T-helper 1 cell treated with Interleukin-12 subunit alpha and Interleukin-12 subunit beta and Interleukin-4 antibody, amounts not matched to agents 30 μg/mL and 1 μg/mL, for 36 hours (primary cell): ENCODE data around the gene CEP85.

Experiments used
- H3K27ac Mint-ChIP-seq: one replicate; pipeline ENCODE4 v1.8.0; 2021; ENCODE audit warnings: mild to moderate bottlenecking, mixed read lengths
- H3K27me3 Mint-ChIP-seq: one replicate; pipeline ENCODE4 v1.8.0; 2021; ENCODE audit warnings: low read depth, mixed read lengths
- H3K36me3 Mint-ChIP-seq: one replicate; pipeline ENCODE4 v1.8.0; 2021; ENCODE audit warnings: low read depth, mixed read lengths
- H3K4me1 Mint-ChIP-seq: one replicate; pipeline ENCODE4 v1.8.0; 2021; ENCODE audit warnings: low read depth, mixed read lengths
- H3K4me3 Mint-ChIP-seq: one replicate; pipeline ENCODE4 v1.8.0; 2021; ENCODE audit warnings: mild to moderate bottlenecking, moderate library complexity, mixed read lengths
- H3K9me3 Mint-ChIP-seq: one replicate; pipeline ENCODE4 v1.8.0; 2021; ENCODE audit warnings: mixed read lengths

Gene CEP85

GRCh38 chr1:26278724-26279455 is 44.9 kb downstream of the CEP85 start:
- H3K4me3 Mint-ChIP-seq, result peak overlapping the region; percentile 99
- H3K27me3 Mint-ChIP-seq, result no peaks in the 10 kb centered on the region
- no peaks in the 10 kb centered on the region for H3K9me3 Mint-ChIP-seq
- H3K27ac Mint-ChIP-seq, result peak overlapping the region; percentile 84
- peaks cover 51% of the 10 kb centered on the region for H3K36me3 Mint-ChIP-seq
- peaks cover 70% of the 10 kb centered on the region for H3K4me1 Mint-ChIP-seq

- Mint-ChIP-seq H3K36me3 (peaks cover 50% of the 10 kb centered on the region), H3K9me3 (no peaks in the 10 kb centered on the region), H3K27me3 (no peaks in the 10 kb centered on the region), H3K27ac (peak within 1 kb of the TSS; percentile 88), H3K4me3 (peak within 1 kb of the TSS; percentile 99), H3K4me1 (peaks cover 72% of the 10 kb centered on the region)
Measured at GRCh38 chr1:26279456-26280332, 45.7 kb downstream of the CEP85 start, which contains the start of gene SH3BGRL3. Gene SH3BGRL3 (plus strand): TSS chr1:26280086. CDS start chr1:26280156, 70 bp downstream.

- H3K27me3 Mint-ChIP-seq, result no peaks in the 10 kb centered on the region
- H3K27ac Mint-ChIP-seq, result peak overlapping the region; percentile 86
- H3K4me3 Mint-ChIP-seq, result peak overlapping the region; percentile 99
- H3K36me3 Mint-ChIP-seq, result peaks cover 56% of the 10 kb centered on the region
- H3K4me1 Mint-ChIP-seq, result peaks cover 78% of the 10 kb centered on the region
- no peaks in the 10 kb centered on the region for H3K9me3 Mint-ChIP-seq
Measured at GRCh38 chr1:26280333-26281042, 46.5 kb downstream of the CEP85 start.

GRCh38 chr1:26281091-26281958 is 47.3 kb downstream of the CEP85 start:
- peaks cover 55% of the 10 kb centered on the region for H3K36me3 Mint-ChIP-seq
- peak overlapping the region; percentile 99 for H3K4me3 Mint-ChIP-seq
- peak overlapping the region; percentile 88 for H3K27ac Mint-ChIP-seq
- no peaks in the 10 kb centered on the region for H3K27me3 Mint-ChIP-seq
- H3K4me1 Mint-ChIP-seq, result peaks cover 77% of the 10 kb centered on the region
- H3K9me3 Mint-ChIP-seq, result no peaks in the 10 kb centered on the region

- no peaks in the 10 kb centered on the region for H3K9me3 Mint-ChIP-seq
- peaks cover 76% of the 10 kb centered on the region for H3K4me1 Mint-ChIP-seq
- peak overlapping the region; percentile 99 for H3K4me3 Mint-ChIP-seq
- peak overlapping the region; percentile 88 for H3K27ac Mint-ChIP-seq
- H3K36me3 Mint-ChIP-seq, result peaks cover 51% of the 10 kb centered on the region
- no peaks in the 10 kb centered on the region for H3K27me3 Mint-ChIP-seq
Measured at GRCh38 chr1:26281971-26282370, 48.0 kb downstream of the CEP85 start.

- no peaks in the 10 kb centered on the region for H3K27me3 Mint-ChIP-seq
- peaks cover 79% of the 10 kb centered on the region for H3K4me1 Mint-ChIP-seq
- H3K36me3 Mint-ChIP-seq, result peaks cover 49% of the 10 kb centered on the region
- H3K4me3 Mint-ChIP-seq, result peak overlapping the region; percentile 80
- no peaks in the 10 kb centered on the region for H3K9me3 Mint-ChIP-seq
- peak overlapping the region; percentile 97 for H3K27ac Mint-ChIP-seq
Measured at GRCh38 chr1:26282401-26282918, 48.5 kb downstream of the CEP85 start.

- Mint-ChIP-seq H3K27ac (peak overlapping the region; percentile 97), H3K27me3 (no peaks in the 10 kb centered on the region), H3K4me1 (peaks cover 79% of the 10 kb centered on the region), H3K36me3 (peaks cover 44% of the 10 kb centered on the region), H3K4me3 (peak overlapping the region; percentile 80), H3K9me3 (no peaks in the 10 kb centered on the region)
Measured at GRCh38 chr1:26283279-26283853, 49.4 kb downstream of the CEP85 start.

GRCh38 chr1:26283871-26284596 is 50.0 kb downstream of the CEP85 start:
- Mint-ChIP-seq H3K36me3 (peaks cover 40% of the 10 kb centered on the region), H3K4me1 (peaks cover 80% of the 10 kb centered on the region), H3K4me3 (peak overlapping the region; percentile 80), H3K9me3 (no peaks in the 10 kb centered on the region), H3K27me3 (no peaks in the 10 kb centered on the region), H3K27ac (peak overlapping the region; percentile 97)

- Mint-ChIP-seq H3K27me3 (no peaks in the 10 kb centered on the region), H3K4me1 (peaks cover 83% of the 10 kb centered on the region), H3K4me3 (peak overlapping the region; percentile 80), H3K27ac (peak overlapping the region; percentile 97), H3K36me3 (peaks cover 39% of the 10 kb centered on the region), H3K9me3 (no peaks in the 10 kb centered on the region)
Measured at GRCh38 chr1:26284597-26285347, 50.8 kb downstream of the CEP85 start.

GRCh38 chr1:26285366-26286063 is 51.5 kb downstream of the CEP85 start:
- H3K36me3 Mint-ChIP-seq, result peaks cover 42% of the 10 kb centered on the region
- peak overlapping the region; percentile 97 for H3K27ac Mint-ChIP-seq
- no peaks in the 10 kb centered on the region for H3K9me3 Mint-ChIP-seq
- peak overlapping the region; percentile 17 for H3K4me3 Mint-ChIP-seq
- peaks cover 89% of the 10 kb centered on the region for H3K4me1 Mint-ChIP-seq
- H3K27me3 Mint-ChIP-seq, result no peaks in the 10 kb centered on the region

- H3K36me3 Mint-ChIP-seq, result peaks cover 39% of the 10 kb centered on the region
- peak overlapping the region; percentile 97 for H3K27ac Mint-ChIP-seq
- no peak overlapping the region for H3K4me3 Mint-ChIP-seq
- no peaks in the 10 kb centered on the region for H3K9me3 Mint-ChIP-seq
- no peaks in the 10 kb centered on the region for H3K27me3 Mint-ChIP-seq
- H3K4me1 Mint-ChIP-seq, result peaks cover 88% of the 10 kb centered on the region
Measured at GRCh38 chr1:26286064-26286416, 52.0 kb downstream of the CEP85 start.
